HepG2 (cell line): ENCODE measurements around the gene C1orf159. TPM values are rescaled to one million over a fixed set of nuclear protein-coding genes. Genes with fewer than 3 reads are reported as not detected.

Source experiments
- CREM ChIP-seq, 2 experiments: sonication (generic) in 1 of 2; formaldehyde crosslinking in 1 of 2; IDR thresholded peaks; 2 replicates each; pipeline versions ENCODE4 v1.4.0 to v1.6.1; 2016 to 2020; ENCODE audit warnings: antibody characterized with exemption in 1 of 2, mild to moderate bottlenecking in 1 of 2, missing genetic modification reagents in 1 of 2
- EP300 ChIP-seq, 3 experiments: sonication (generic) in 1 of 3; formaldehyde crosslinking in 1 of 3; IDR thresholded peaks; 2 replicates each; pipeline versions ENCODE4 v1.5.1 to v1.6.1; 2011 to 2020; ENCODE audit warnings: low read depth in 2 of 3, low read length in 2 of 3, borderline replicate concordance in 1 of 3, improper control_type of control experiment in 1 of 3, mild to moderate bottlenecking in 1 of 3, missing genetic modification reagents in 1 of 3, moderate library complexity in 1 of 3
- HDAC6 ChIP-seq: fragments of 200-600 bp; sonication (generic); IDR thresholded peaks from 2 replicates; pipeline ENCODE4 v1.7.0; 2017; ENCODE audit warnings: mild to moderate bottlenecking, antibody characterized with exemption, low read length, low read depth
- HNRNPLL ChIP-seq: fragments of 200-400 bp; formaldehyde crosslinking; IDR thresholded peaks from 2 replicates; pipeline ENCODE4 v1.6.1; 2017; ENCODE audit warnings: mild to moderate bottlenecking, low read depth, low read length; ENCODE audit not compliant: poor library complexity, severe bottlenecking
- NCOA1 ChIP-seq: sonication (generic); formaldehyde crosslinking; IDR thresholded peaks from 2 replicates; pipeline ENCODE4 v1.9.0; 2021; ENCODE audit warnings: missing genetic modification reagents
- RELA ChIP-seq: sonication (generic); formaldehyde crosslinking; IDR thresholded peaks from 2 replicates; pipeline ENCODE4 v1.4.0; 2020; ENCODE audit warnings: missing genetic modification reagents
- SIN3A ChIP-seq: IDR thresholded peaks from 2 replicates; pipeline ENCODE4 v1.6.1; 2011; ENCODE audit warnings: low read depth, mild to moderate bottlenecking, control low read depth, low read length, borderline replicate concordance
- SIX1 ChIP-seq: sonication (generic); formaldehyde crosslinking; IDR thresholded peaks from 2 replicates; pipeline ENCODE4 v1.4.0; 2020; ENCODE audit warnings: missing genetic modification reagents, borderline replicate concordance
- SRSF9 ChIP-seq: fragments of 200-400 bp; formaldehyde crosslinking; IDR thresholded peaks from 2 replicates; pipeline ENCODE4 v1.6.1; 2018; ENCODE audit warnings: borderline replicate concordance, mild to moderate bottlenecking, low read depth, low read length; ENCODE audit not compliant: insufficient read depth, poor library complexity, severe bottlenecking
- SSRP1 ChIP-seq: IDR thresholded peaks from 2 replicates; pipeline ENCODE4 v1.6.1; 2016; ENCODE audit warnings: control low read depth
- ZBTB20 ChIP-seq: sonication (generic); formaldehyde crosslinking; IDR thresholded peaks from 2 replicates; pipeline ENCODE4 v1.8.1; 2023; ENCODE audit warnings: missing genetic modification reagents, low read depth, mild to moderate bottlenecking, borderline replicate concordance
- ZBTB3 ChIP-seq: sonication (generic); formaldehyde crosslinking; IDR thresholded peaks from 2 replicates; pipeline ENCODE4 v1.4.0; 2020; ENCODE audit warnings: low read depth, mild to moderate bottlenecking, moderate library complexity, missing genetic modification reagents, borderline replicate concordance
- ZIK1 ChIP-seq: sonication (generic); formaldehyde crosslinking; IDR thresholded peaks from 2 replicates; pipeline ENCODE4 v1.5.0; 2020; ENCODE audit warnings: mild to moderate bottlenecking, low read depth, missing genetic modification reagents, borderline replicate concordance
- ZNF232 ChIP-seq: sonication (generic); formaldehyde crosslinking; IDR thresholded peaks from 2 replicates; pipeline ENCODE4 v1.4.0; 2020; ENCODE audit warnings: missing genetic modification reagents, borderline replicate concordance
- ZNF234 ChIP-seq: sonication (generic); formaldehyde crosslinking; conservative IDR thresholded peaks from 2 replicates; pipeline ENCODE4 v1.5.1; 2020; ENCODE audit warnings: mild to moderate bottlenecking, missing genetic modification reagents
- ZNF607 ChIP-seq: sonication (generic); formaldehyde crosslinking; IDR thresholded peaks from 2 replicates; pipeline ENCODE4 v1.5.1; 2020; ENCODE audit warnings: missing genetic modification reagents, mild to moderate bottlenecking, borderline replicate concordance
- ZNF792 ChIP-seq: IDR thresholded peaks from 2 replicates; pipeline ENCODE4 v1.6.1; 2016
- ZSCAN31 ChIP-seq: sonication (generic); formaldehyde crosslinking; IDR thresholded peaks from 2 replicates; pipeline ENCODE4 v1.5.0; 2020; ENCODE audit warnings: low read depth, mild to moderate bottlenecking, missing genetic modification reagents
- polyA plus RNA-seq, 8 experiments: library from polyadenylated mRNA; depleted of rRNA in 3 of 8; stranded (reverse) in 7 of 8; unstranded in 1 of 8; fragments of >200 nt; fragmentation: Illumina TruSeq in 4 of 8; extraction: Trizol in 4 of 8; gene quantifications; 2 replicates each; pipeline versions ENCODE4 v1.2.1 to v1.2.3, GENCODE V29; 2011 to 2016; ENCODE audit warnings: low read depth in 4 of 8, missing spikeins in 1 of 8, mixed read lengths in 1 of 8; ENCODE audit not compliant: insufficient read depth in 1 of 8
- total RNA-seq, 5 experiments: library from RNA; depleted of rRNA; stranded (reverse); fragments of >200 nt; fragmentation: Illumina TruSeq; extraction: Trizol; gene quantifications; 2 replicates each; pipeline ENCODE4 v1.2.3, GENCODE V29; 2016; ENCODE audit warnings: low read depth in 1 of 5
- TF ChIP-seq, protein P1 (sequence below): sonication (generic); formaldehyde crosslinking; IDR thresholded peaks from 2 replicates; pipeline ENCODE4 v1.4.0; 2020; ENCODE audit warnings: missing genetic modification reagents
- TF ChIP-seq, protein P2 (sequence below): sonication (generic); formaldehyde crosslinking; IDR thresholded peaks from 2 replicates; pipeline ENCODE4 v1.9.0; 2021; ENCODE audit warnings: missing genetic modification reagents, borderline replicate concordance
- TF ChIP-seq, protein P3 (sequence below): sonication (generic); formaldehyde crosslinking; IDR thresholded peaks from 2 replicates; pipeline ENCODE4 v1.4.0; 2020; ENCODE audit warnings: mild to moderate bottlenecking, missing genetic modification reagents
- TF ChIP-seq, protein P4 (sequence below): sonication (generic); formaldehyde crosslinking; IDR thresholded peaks from 2 replicates; pipeline ENCODE4 v1.8.1; 2023; ENCODE audit warnings: mild to moderate bottlenecking, inconsistent platforms, moderate library complexity, missing genetic modification reagents, borderline replicate concordance

C1orf159 gene
- total and polyA plus RNA-seq, 2 of the 13 experiments (the other 11 are each of a cell fraction or from before 2014, with no cell fraction given), result 3.8 to 6.7 TPM

DNA sequence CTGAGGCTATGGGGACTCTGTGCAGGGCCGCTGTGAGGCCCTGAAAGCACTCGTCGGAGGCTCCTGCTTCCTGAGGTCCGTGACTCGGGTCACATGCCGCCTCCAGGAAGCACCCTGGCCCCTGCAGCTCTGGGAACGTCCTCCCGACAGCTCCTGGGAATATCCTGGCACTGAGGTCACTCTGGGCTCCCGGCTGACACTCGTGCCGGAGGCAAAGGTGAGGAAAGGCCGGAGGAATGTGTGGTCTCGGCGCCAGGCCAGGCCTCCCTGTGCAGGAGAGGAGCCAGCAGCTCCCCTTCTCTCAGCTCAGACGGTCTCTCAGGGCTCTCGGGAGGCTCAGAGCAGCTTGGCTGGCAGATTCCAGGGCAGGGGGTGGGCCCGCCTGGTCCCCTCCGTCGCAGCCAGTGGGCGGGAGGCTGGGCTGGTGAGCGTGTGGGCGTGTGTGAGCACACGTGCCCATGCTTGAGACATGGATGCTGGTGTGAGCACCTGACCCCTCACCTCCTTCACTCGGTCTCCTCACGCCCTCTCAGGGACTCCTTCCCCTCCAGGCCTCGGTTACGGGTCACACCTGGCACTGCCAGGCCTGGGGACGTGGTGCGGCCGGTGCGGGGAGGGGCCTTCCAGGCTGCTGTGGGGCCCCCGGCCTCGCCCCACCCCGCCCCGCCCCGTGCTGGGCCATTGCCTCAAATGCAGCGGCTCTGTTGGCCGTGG lies 36.3 kb downstream of the C1orf159 start (continued):
- TF ChIP-seq NCOA1 (CRISPR knock-in tag) (peak; percentile 26; the same call in 1 of the 2 replicates), CREM (IDR thresholded peaks at IDR 0.05) (no peak), CREM (CRISPR knock-in tag; IDR thresholded peaks at IDR 0.05) (no peak), SRSF9 (no peak), SIX1 (CRISPR knock-in tag) (no peak), ZSCAN31 (CRISPR knock-in tag) (no peak), ZNF232 (CRISPR knock-in tag) (0 out of 2 replicates have a peak, but pooled peaks have one; percentile 27), SSRP1 (CRISPR knock-in tag) (no peak), SIN3A (no peak), HNRNPLL (no peak), HDAC6 (no peak), ZNF234 (no peak), RELA (CRISPR knock-in tag) (no peak), ZBTB20 (CRISPR knock-in tag) (peak; percentile 53; the same call in 1 of the 2 replicates), ZNF607 (CRISPR knock-in tag) (peak; percentile 91), ZIK1 (no peak), EP300 (IDR thresholded peaks at IDR 0.05; ENCODE audit: low read depth in 2 of 2, low read length in 2 of 2) (no peak), EP300 (CRISPR knock-in tag; IDR thresholded peaks at IDR 0.05; ENCODE audit: borderline replicate concordance) (peak; percentile 26; the same call in 1 of the 2 replicates), ZNF792 (CRISPR knock-in tag) (no peak), ZBTB3 (CRISPR knock-in tag) (no peak)
- TF ChIP-seq, protein P1, sequence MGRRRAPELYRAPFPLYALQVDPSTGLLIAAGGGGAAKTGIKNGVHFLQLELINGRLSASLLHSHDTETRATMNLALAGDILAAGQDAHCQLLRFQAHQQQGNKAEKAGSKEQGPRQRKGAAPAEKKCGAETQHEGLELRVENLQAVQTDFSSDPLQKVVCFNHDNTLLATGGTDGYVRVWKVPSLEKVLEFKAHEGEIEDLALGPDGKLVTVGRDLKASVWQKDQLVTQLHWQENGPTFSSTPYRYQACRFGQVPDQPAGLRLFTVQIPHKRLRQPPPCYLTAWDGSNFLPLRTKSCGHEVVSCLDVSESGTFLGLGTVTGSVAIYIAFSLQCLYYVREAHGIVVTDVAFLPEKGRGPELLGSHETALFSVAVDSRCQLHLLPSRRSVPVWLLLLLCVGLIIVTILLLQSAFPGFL (CRISPR knock-in tag), result no peak
- TF ChIP-seq, protein P2, sequence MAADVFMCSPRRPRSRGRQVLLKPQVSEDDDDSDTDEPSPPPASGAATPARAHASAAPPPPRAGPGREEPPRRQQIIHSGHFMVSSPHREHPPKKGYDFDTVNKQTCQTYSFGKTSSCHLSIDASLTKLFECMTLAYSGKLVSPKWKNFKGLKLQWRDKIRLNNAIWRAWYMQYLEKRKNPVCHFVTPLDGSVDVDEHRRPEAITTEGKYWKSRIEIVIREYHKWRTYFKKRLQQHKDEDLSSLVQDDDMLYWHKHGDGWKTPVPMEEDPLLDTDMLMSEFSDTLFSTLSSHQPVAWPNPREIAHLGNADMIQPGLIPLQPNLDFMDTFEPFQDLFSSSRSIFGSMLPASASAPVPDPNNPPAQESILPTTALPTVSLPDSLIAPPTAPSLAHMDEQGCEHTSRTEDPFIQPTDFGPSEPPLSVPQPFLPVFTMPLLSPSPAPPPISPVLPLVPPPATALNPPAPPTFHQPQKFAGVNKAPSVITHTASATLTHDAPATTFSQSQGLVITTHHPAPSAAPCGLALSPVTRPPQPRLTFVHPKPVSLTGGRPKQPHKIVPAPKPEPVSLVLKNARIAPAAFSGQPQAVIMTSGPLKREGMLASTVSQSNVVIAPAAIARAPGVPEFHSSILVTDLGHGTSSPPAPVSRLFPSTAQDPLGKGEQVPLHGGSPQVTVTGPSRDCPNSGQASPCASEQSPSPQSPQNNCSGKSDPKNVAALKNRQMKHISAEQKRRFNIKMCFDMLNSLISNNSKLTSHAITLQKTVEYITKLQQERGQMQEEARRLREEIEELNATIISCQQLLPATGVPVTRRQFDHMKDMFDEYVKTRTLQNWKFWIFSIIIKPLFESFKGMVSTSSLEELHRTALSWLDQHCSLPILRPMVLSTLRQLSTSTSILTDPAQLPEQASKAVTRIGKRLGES, result no peak
- TF ChIP-seq, protein P3, sequence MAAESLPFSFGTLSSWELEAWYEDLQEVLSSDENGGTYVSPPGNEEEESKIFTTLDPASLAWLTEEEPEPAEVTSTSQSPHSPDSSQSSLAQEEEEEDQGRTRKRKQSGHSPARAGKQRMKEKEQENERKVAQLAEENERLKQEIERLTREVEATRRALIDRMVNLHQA, result no peak
- TF ChIP-seq, protein P4, sequence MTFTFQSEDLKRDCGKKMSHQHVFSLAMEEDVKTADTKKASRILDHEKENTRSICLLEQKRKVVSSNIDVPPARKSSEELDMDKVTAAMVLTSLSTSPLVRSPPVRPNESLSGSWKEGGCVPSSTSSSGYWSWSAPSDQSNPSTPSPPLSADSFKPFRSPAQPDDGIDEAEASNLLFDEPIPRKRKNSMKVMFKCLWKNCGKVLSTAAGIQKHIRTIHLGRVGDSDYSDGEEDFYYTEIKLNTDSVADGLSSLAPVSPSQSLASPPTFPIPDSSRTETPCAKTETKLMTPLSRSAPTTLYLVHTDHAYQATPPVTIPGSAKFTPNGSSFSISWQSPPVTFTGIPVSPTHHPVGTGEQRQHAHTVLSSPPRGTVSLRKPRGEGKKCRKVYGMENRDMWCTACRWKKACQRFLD, result no peak
